Fibroblast of upper back skin (primary cell): ENCODE data around the gene NUP85.
A peak's percentile ranks its signal among the peaks of the same experiment; 100 is the strongest.
"Not testable (repeated sequence)": the region's sequence is repeated elsewhere in the genome, so short reads cannot be mapped to it uniquely, and the experiment has no call there.

Experiments used
- DNase-seq: peaks from one replicate; pipeline ENCODE4 v3.0.0-alpha.2; 2013

NUP85 gene

DNA sequence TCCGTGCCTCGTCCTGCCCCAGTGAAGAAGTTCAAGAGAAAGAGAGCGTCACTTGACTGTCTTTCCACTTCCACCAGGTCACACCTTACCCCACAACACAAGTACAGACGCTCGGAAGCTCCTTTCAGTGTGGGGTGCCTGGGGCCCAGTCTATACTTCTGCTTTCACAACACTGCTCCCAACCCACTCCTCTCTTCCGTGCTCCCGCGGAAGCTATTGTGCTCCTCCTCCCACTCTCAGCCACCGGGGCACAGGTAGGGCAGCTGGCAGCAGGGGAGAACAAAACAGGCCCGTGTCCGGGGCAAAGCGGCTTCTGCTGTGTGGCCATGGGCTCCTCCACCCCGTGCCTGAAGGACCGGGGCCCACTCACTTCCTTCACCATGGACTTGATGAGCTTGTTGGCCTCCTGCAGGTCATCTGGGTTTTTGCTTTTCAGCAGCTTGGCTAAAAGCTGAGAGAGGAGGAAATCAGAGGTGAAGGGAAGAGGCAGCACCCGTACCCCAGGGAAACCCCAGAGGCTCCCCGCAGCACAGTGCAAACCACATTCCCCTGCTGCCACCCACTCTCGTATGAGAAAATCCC is 37.1 kb downstream of the NUP85 start:
- DNase-seq, result no peak

DNA sequence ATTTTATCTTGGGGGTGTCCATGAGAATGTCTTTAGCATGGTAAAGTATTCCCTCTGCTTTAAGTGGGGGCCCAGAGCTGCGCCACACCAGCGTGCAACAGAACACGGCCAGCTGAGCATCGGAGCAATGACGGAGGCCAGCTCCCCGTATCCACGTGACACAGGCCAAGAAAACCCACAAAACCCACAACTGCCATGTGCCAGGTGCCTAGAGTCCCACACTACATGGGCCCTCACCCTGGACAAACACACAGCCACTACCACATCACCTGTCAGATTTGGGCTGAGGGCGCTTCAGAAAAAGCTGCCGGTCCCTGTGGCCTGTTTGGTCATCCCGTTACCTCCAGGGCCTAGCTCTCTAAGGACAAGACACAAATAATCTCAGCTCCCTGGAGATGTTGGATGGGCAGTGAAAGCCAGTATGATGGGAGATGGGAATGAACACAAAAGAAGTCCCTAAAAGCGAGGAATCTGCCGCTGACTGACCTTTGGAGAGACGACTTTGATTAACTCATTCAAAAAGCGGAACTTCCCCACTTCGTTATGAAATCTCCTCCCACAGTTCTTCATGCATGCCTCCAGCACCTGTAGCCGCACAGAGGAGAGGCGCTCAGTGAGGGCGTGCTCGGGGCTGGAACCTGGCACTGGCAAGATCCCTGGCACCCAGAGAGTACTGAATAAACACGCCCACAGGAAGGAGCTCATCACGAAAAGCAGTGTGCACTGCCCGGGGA is 38.8 kb downstream of the NUP85 start:
- DNase-seq, result no peak

DNA sequence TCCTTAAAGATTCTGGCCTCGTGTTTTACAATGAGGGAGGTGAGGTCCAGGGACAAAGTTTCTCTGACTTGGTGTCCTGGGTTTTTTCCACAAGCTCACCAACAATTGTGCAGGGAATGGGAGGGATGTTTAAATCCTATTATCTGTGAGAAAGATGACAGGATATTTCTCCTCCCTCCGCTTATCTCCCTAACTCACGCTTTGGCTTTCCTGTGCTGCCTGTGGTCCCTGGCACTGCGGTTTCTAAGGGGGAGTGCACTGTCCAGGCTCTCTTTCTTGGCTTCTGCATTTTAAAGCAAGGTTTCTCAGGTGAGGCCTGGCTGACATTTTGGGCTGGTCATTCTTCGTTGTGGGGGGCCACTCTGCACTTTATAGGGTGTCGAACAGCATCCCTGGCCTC is 39.5 kb downstream of the NUP85 start:
- no peak for DNase-seq

DNA sequence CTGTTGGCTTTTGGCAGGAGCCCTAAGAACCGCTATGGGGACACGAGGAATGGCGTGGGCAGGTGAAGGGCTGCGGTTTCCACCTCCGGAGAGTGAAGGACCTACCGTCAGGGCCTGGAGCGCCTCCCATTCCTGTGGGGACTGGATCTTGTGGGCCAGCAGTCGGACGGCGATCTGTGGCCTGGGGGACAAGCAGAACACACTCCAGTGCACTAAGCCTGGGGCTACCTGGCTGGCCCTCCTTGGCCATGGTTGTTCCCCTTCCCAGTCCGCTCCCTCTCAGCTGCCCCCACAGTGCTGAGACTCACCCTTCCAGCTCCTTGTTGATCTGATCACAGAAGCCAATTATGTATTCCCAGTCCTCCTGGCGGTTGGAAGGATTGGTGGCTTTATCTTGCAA is 40.9 kb downstream of the NUP85 start:
- no peak for DNase-seq

DNA sequence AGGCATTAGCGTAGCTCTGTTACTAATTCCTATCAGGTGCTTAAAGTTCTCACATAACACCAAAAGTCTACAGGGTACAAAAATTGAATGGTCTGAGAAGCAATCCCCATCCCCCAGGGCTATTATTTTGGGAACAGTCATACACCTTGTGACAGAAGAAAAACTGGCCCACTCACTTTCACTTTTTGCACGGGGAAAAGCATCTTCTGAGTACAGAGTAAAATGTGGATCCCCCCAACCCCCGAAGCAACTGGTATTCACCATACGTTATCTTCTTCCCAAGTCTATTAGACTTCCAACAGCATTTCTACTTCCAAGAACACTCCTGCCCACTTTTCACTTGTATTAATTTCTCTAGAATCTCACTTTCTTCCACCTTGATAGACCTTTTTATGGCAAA is 44.1 kb downstream of the NUP85 start:
- no peak for DNase-seq

DNA sequence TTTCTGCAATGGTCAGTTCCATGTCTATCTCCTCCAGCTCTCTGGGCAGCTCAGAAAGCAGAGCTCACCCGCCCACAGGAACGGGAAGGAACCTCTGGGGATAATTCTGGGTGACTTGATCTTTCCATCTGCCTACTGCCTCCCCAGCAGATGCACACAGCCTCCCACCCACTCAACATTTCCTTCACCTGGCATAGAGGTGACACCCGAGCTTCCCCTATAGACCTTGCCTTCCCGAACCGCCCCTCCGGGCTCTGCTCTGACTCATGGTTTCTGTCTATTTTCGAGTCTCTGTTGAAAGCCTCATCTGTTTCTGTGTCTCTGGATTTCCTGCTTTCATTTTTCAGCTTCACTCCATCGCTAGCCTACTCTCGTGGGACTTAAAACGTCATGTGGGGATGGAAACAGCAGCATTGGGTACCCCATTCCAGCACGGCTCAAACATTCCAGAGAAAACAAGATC is 44.6 kb downstream of the NUP85 start:
- DNase-seq, result peak; percentile 67

DNA sequence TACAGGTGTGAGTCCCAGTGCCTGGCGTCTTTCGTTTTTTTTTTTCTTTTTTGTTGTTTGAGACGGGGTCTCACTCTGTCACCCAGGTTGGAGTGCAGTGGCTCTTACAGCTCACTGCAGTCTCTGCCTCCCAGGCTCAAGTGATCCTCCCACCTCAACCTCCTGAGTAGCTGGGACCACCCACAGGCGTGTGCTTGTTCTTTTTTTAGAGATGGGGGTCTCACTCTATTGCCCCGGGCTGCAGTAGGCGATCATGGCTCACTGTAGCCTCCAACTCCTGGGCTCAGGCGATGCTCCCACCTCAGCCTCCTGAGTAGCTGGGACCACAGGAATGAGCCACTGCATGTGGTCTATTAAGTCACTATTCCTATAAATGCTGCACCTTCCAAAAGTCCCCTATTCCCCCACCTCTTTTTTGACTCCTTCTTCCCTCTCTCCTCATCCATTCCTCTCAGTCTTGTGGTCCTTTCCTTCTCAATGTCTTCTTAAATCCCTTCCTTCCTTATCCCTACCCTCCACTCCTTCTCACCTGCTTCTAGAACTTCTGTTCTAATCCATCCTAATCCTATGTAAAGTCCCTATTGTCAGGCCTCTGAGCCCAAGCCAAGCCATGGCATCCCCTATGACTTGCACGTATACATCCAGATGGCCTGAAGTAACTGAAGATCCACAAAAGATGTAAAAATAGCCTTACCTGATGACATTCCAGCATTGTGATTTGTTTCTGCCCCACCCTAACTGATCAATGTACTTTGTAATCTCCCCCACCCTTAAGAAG is 46.7 kb downstream of the NUP85 start:
- DNase-seq, result no peak

DNA sequence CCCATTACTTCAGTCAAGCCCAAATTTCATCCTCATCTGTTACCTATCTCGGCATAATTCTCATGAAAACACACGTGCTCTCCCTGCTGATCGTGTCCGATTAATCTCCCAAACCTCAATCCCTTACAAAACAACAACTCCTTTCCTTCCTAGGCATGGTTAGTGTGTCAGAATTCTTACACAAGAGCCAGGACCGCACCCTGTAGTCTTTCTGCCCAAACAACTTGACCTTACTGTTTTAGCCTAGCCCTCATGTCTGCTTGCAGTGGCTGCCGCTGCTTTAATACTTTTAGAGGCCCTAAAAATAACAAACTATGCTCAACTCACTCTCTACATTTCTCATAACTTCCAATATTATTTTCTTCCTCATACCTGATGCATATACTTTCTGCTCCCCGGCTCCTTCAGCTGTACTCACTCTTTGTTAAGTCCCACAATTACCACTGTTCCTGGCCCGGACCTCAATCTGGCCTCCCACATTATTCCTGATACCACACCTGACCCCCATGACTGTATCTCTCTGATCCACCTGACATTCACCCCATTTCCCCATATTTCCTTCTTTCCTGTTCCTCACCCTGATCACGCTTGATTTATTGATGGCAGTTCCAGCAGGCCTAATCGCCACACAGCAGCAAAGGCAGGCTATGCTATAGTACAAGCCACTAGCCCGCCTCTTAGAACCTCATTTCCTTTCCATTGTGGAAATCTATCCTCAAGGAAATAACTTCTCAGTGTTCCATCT is 50.6 kb downstream of the NUP85 start:
- DNase-seq, result not testable (repeated sequence)

DNA sequence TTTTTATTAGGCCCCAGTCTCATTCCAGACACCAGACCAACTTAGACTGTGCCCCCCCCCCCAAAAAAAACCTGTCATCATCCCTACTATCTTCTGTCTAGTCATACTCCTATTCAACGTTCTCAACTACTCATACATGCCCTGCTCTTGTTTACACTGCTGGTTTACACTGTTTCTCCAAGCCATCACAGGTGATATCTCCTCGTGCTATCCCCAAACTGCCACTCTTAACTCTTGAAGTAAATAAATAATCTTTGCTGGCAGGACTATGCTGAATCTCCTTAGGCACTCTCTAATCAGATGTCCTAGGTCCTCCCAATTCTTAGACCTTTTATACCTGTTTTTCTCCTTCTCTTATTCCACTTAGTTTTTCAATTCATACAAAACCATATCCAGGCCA is 51.7 kb downstream of the NUP85 start:
- DNase-seq, result not testable (repeated sequence)

DNA sequence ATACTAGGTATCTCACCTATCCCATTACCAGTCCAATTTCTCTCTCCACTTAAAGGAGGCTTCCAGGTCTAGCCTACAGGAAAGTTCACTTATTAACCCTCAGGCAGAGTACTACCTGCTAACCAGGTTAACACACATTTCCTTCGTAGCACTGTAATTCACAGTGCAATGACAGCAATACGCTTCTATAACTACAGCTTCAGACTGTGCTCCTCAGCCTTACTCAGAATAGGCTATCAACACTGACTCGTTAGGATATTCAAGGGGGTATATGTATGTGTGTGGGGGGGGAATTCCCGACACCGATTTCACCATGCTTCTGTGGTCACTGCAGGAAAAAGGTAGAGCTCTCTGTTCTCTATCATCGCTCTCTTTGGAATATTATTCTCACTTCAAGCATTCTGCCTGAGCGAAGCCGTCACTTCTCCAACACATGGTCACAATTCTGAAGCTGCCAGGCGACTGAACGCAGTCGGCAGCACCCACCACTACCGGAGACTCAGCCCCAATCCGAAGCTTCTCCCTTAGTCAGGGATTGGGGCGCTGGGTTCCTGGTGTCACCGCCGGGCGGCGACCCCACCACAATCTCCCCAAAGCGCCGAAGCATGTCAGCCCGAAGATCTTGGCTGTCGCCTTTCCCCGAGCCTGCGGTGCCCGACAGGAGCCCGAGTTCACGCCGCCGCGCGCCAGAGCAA is 55.3 kb downstream of the NUP85 start:
- no peak for DNase-seq

DNA sequence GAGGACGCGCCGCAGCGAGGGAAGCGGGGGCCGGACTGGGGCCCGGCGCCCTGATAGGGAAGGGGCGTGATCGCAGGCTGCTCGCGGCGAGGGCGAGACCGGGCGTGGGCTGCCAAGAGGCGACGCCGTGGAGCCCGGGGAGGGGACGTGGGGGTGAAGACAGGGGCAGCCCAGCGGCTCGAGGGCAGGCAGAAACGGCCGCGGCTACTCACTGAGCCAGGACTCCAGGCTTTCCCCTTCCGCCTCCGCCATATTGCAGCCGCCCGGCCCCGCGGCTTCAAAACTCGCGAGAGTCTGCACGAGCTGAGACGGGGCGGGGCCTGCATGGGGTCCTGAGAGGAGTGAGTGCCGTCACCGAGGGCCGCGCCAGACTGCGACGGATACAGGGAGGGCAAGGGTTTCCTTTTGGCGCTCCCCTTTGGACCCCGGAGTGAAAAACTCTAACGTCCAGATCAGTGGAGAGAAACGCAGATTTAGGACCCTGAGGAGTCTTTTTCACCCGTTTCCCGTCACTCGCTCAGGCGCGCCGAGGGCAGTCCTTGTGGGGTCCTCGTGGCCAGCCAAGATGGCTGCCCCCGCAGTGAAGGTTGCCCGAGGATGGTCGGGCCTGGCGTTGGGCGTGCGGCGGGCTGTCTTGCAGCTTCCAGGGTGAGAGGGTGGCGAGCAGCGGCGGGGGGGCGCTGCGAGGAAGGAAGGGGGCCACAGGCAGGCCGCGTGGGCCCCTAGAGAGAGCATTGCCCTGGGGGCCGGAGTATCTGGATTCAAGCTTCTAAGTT is 56.0 kb downstream of the NUP85 start, which contains the start of the genes GGA3 and MRPS7:
Gene GGA3, minus strand, starts transcription at position 271 of the 776 bp plus-strand sequence. Its CDS starts 19 bp downstream, at position 252.
Gene MRPS7, plus strand, starts transcription at position 544 of the 776 bp plus-strand sequence. Its CDS starts 22 bp downstream, at position 566.
- DNase-seq, result peak; percentile 93

DNA sequence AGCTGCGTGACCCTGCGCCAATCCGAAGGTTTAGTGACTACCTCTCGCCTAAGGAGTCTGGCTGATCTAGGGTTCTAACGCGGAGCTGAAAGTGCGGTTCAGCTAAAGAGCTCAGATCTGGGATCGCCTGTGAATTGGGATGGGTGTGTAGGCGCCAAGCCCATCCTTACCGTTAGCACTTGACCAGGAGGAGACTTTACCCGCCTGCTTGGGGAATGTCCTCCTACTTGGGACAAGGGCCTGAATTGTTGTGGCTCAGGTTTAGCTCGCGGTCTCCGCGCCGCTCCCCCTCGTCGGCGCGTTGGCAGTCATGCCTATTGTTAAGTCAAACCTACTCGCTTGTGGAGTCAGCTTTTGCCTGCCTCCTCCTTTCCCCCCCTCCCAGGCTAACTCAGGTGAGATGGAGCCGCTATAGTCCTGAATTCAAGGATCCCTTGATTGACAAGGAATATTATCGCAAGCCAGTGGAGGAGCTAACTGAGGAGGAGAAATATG is 56.7 kb downstream of the NUP85 start:
- DNase-seq, result peak; percentile 14

DNA sequence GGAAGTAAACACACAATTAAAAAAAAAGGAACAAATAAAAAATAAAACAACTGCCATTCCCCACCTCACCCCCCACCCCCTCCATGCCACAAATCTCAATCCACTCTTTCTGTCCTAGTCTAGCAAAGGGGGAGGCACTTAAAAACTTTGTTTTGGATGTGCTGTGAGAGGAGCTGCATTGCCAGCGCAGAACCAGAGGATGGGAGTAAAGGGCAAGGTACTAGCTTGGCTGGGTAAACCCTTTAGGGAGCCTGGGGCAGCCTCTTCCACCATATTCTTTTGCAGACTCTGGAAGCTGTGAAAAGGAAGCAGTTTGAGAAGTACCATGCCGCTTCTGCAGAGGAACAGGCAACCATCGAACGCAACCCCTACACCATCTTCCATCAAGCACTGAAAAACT is 57.6 kb downstream of the NUP85 start:
- no peak for DNase-seq

DNA sequence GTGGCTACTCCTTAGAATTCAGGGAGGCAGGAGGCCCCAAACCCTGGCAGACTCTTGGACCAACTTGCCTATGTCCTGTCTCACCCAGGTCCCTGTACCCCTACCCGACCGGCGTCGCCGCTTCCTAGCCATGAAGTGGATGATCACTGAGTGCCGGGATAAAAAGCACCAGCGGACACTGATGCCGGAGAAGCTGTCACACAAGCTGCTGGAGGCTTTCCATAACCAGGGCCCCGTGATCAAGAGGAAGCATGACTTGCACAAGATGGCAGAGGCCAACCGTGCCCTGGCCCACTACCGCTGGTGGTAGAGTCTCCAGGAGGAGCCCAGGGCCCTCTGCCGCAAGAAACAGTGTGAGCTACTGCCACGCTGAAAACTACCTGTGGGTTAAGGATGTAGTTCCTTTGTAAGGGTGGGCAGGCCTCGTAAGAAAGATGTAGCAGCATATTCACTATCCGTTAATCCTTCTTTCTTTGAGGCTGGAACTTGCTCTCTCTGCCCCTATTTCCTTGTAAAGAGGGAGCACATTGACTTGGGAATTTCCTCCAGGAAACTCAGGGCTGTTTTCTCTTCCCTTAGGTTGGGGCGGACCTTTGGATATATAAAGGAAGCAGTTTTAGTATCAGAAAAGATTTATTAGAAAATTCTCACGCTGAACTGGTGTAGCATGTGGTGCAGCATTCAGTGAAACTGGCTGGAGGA is 60.3 kb downstream of the NUP85 start:
- DNase-seq, result no peak

DNA sequence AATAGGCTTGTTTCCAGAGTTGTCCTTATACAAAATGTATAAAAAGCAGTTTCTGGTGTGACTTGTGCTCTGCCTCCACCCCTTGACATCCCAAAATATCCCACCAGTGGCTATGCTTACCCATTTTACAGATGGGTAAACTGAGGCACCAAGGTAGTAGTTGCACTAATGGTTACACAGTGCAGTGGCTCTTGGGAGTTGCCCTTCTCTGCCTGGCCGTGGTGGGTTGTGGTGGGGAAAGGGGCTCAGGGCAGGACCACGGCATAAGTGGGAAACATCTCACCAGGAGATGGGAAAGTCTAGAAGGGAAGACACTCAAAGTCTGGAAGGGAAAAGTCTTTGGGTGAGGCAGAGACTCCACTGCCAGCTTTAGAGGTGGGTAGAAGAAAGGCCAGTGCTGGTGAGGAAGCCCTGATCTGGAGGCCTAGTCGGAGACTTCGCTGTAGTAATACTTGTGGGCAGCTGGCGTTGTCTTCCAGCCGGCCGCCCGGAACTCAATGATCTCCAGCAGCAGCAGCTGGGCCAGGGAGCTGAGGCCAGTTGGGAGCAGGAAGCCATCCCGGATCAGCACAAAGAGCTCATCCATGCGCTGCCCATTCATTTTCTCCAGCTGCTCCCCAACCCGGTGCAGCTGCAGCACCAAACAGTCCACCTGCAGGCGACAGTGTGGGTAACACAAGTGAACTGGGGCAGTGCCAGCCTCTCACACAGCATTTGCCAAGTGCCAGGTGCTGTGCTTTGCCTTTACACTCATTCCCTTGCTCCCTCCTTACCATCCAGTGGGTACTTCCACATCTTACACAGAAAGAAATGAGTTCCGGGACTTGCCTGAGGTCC is 61.1 kb downstream of the NUP85 start:
- no peak for DNase-seq

DNA sequence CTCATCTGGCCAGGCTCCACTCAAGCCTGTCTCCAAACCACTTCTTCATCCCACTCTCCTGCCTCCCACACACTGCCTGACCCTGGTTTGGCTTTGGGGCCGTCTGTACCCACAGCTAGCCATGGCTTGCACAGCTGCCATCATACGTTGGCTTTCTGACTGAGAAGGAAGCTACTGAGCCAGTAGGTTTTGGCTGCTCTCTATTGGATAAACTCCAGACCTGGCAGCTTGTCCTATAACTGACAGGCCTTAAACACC is 61.6 kb downstream of the NUP85 start:
- no peak for DNase-seq

DNA sequence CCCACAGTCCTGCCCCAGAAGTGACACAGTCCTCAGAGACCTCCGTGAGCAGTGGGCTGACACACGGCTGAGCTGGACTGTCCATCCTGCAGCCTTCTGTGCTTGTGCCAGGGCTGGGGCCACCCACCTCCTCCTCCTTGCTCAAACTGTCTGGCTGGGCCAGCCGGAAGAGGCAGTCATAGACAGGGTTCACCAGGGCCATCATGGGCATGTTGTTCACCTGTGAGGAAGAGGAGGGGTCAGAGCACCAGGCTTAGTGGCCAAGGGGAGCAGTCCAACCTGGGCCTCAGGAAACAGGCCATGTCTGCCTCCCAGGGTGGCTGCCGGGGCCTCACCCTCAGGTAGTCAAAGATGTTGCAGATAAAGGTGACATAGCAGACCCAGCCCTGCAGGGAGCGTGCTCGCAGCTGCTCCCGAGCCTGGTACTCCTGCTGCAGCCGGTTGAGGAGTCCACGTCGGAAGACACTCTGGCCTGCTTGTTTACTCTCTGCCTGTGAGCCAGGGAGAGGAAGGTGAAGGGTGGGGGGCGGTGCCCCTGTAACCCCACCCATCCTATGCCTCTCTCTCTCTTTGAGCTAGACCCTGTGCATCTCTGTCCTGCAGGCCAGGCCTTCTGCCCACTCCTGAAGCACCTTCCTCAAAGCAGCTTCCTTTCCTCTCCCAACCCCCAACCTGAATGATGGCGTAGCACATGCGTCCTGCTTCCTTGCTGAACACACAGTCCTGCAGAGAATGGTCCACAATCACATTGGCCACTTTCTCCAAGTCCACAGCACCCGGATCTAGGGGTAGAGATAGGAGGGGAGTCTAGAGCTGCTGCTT is 62.1 kb downstream of the NUP85 start:
- DNase-seq, result no peak

DNA sequence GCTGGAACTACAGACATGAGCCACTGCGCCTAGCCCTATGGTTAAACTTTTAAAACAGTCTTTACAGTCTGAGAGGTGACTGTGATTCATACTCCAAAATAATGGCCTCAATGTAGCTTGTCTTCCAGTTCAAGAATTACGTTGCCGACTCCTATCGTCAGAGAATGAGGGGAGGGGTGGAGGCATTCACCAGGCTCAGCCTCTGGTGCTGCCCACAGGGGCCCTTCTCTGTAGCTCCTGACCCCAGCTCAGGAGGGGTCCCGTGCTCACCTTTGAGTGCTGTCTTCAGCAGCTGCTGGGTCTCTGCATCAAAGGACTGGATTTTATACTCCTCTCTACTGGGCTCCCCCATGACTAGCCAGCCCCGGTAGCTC is 64.4 kb downstream of the NUP85 start:
- DNase-seq, result no peak
